Uterus (tissue), 2 donors: Measurements from ENCODE around the gene CAMK1D.

Source experiments
- POLR2A ChIP-seq, 2 donors: fragments of 450-650 bp; IDR thresholded peaks; one replicate each; pipeline ENCODE4 v1.6.1; 2016; ENCODE audit warnings: antibody characterized with exemption in 2 of 2, mild to moderate bottlenecking in 1 of 2, moderate library complexity in 1 of 2
- TF ChIP-seq, protein P1 (sequence below), 4 experiments: fragments of 200-600 bp in 2 of 4; fragments of 450-650 bp in 2 of 4; sonication (generic) in 2 of 4; IDR thresholded peaks; one replicate each; pipeline ENCODE4 v1.5.1; 2016 to 2019; ENCODE audit warnings: antibody characterized with exemption in 4 of 4, mild to moderate bottlenecking in 2 of 4, moderate library complexity in 1 of 4

DNA sequence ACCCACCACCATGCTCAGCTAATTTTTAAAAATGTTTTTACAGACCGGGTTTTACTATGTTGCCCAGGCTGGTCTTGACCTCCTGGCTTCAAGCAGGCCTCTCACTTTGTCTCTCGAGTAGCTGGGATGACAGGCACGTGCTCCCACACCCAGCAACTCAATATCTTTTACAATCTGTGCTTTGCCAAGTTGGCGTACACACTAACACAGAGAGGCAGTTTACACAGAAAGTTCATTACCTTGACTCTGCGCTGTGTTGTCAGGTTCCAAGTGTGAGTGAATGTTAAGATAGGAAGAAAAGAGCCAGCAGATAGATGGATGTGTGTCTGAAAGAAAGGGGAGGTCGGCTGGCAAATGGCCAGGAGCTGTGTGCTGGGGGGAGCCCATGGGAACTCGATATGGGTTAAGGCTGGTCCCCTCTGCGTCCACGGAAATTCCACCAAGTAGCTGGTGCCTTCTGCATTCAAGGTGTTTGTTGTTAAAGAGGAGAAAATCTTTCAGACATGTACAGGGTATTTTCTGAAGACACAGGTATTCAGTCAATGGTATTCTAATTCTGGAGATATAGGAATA lies 299.8 kb downstream of the CAMK1D start:
- no peak for TF ChIP-seq POLR2A (IDR thresholded peaks at IDR 0.05)
- TF ChIP-seq, protein P1, sequence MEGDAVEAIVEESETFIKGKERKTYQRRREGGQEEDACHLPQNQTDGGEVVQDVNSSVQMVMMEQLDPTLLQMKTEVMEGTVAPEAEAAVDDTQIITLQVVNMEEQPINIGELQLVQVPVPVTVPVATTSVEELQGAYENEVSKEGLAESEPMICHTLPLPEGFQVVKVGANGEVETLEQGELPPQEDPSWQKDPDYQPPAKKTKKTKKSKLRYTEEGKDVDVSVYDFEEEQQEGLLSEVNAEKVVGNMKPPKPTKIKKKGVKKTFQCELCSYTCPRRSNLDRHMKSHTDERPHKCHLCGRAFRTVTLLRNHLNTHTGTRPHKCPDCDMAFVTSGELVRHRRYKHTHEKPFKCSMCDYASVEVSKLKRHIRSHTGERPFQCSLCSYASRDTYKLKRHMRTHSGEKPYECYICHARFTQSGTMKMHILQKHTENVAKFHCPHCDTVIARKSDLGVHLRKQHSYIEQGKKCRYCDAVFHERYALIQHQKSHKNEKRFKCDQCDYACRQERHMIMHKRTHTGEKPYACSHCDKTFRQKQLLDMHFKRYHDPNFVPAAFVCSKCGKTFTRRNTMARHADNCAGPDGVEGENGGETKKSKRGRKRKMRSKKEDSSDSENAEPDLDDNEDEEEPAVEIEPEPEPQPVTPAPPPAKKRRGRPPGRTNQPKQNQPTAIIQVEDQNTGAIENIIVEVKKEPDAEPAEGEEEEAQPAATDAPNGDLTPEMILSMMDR (IDR thresholded peaks at IDR 0.05): no peak
